Tibial nerve (tissue), 3 donors: ENCODE data around the gene NRBP1.

Experiments used
- POLR2A ChIP-seq, 2 donors: fragments of 450-650 bp; IDR thresholded peaks; one replicate each; pipeline ENCODE4 v1.6.1; 2017; ENCODE audit warnings: antibody characterized with exemption in 2 of 2, mild to moderate bottlenecking in 2 of 2, moderate library complexity in 2 of 2
- TF ChIP-seq, protein P1 (sequence below), 5 experiments: fragments of 200-600 bp in 3 of 5; fragments of 450-650 bp in 2 of 5; sonication (generic) in 3 of 5; IDR thresholded peaks; one replicate each; pipeline ENCODE4 v1.5.1; 2016 to 2019; ENCODE audit warnings: antibody characterized with exemption in 5 of 5, mild to moderate bottlenecking in 3 of 5, moderate library complexity in 2 of 5

- TF ChIP-seq, protein P1, sequence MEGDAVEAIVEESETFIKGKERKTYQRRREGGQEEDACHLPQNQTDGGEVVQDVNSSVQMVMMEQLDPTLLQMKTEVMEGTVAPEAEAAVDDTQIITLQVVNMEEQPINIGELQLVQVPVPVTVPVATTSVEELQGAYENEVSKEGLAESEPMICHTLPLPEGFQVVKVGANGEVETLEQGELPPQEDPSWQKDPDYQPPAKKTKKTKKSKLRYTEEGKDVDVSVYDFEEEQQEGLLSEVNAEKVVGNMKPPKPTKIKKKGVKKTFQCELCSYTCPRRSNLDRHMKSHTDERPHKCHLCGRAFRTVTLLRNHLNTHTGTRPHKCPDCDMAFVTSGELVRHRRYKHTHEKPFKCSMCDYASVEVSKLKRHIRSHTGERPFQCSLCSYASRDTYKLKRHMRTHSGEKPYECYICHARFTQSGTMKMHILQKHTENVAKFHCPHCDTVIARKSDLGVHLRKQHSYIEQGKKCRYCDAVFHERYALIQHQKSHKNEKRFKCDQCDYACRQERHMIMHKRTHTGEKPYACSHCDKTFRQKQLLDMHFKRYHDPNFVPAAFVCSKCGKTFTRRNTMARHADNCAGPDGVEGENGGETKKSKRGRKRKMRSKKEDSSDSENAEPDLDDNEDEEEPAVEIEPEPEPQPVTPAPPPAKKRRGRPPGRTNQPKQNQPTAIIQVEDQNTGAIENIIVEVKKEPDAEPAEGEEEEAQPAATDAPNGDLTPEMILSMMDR (IDR thresholded peaks at IDR 0.05), result no peak
- TF ChIP-seq POLR2A (IDR thresholded peaks at IDR 0.05), result no peak
Observed at GRCh38 chr2:27427863-27428212, 593 bp upstream of the NRBP1 start.
